HG02642 (cell line): ENCODE measurements around the gene INPP4B.
A peak's percentile ranks its signal among the peaks of the same experiment; 100 is the strongest.

Source experiments
- ATAC-seq: cut with Tn5 transposase; IDR thresholded peaks from one replicate; pipeline ENCODE4 v1.9.1; 2021; ENCODE audit warnings: mild to moderate bottlenecking; ENCODE audit not compliant: unreplicated experiment, poor library complexity

The INPP4B gene

DNA sequence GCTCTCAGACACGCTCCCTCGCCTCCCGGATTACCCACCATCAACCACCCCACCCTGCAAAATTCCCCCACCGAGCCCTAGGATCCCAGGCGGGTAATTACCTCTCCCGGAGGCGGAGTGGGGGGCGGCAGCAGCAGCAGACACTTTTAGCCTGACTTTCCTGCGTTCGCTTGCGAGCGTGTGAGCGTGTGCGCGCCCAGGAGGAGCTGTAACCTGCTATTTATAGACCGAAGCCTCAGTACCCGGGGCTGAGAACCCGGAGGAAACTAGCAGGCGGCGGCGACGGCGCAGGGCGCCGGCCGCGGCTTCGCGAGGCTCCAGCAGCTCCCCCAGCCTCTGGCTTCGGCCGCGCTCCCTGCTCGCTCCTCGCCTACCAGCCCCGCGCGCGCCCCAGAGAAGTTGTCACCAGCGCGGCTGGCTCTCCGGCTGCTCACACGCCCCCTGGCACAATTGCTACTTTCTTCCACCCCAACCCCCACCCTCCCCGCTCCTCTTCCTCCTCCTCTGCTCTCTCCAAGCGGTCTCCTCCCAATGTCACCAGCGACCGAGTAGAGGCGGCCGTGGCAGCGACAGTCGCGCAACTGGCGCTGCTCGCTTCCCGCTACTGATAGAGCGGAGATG, at the start of gene INPP4B:
Gene INPP4B (minus strand): TSS at position 194 of the 621 bp plus-strand sequence.
- peak; percentile 44 for ATAC-seq

DNA sequence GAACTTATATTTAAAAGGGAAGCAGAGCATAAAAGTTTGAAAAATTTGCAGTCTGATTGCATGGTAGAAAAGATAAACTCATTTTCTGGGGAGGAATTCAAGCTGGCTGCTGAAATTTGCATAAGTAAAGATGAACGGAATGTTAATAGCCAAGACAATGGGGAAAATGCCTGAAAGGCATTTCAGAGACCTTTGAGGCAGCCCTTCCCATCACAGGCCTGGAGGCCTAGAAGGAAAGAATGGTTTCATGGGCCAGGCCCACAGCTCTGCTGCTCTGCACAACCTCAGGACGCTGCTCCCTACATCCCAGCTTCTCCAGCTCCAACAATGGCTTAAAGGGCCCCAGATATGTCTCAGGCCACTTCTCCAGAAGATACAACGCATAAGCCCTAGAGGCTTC, 46.9 kb upstream of the INPP4B start:
- ATAC-seq, result no peak

DNA sequence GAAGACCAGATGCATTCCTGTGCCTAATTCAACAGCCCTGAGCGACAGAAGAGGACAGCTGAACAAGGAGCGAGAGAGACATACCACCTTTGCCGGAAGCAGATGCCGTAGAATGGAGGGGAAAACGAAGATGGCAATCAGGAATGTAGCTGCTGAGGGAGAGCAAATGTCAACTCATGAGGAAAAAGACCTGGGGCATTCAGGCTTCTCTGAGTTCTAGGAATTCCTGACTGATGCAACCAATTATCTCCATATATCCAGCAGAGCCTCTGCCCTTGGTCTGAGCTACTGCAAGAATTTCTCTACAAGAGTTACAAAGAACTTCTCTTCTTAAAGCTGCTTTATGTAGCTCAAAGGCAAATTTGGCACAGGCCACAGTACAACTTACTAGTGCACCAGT, 40.5 kb upstream of the INPP4B start:
- ATAC-seq, result no peak

- ATAC-seq, result no peak
Measured at GRCh38 chr4:142883040-142883832, 37.1 kb upstream of the INPP4B start.

DNA sequence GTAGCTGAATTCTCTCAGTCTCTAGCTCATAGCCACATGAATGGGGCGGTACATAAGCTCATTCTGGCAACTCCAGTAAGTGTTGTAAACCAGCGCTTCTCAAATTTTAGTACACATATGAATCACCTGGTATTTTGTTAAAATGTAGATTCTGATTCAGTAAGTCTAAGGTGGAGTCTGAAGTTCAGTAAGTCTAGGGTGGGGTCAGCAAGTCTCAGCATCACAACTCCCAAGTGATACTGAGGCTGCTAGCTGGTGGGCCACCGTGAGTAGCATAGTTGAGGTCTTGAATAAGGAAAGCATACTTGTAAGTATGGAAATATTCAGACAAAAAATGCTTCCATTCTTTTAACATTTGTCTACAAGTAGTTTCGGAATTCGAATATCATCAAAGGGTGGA, 36.1 kb upstream of the INPP4B start:
- ATAC-seq, result no peak

GRCh38 chr4:142881331-142881730, 35.2 kb upstream of the INPP4B start:
- ATAC-seq, result no peak

DNA sequence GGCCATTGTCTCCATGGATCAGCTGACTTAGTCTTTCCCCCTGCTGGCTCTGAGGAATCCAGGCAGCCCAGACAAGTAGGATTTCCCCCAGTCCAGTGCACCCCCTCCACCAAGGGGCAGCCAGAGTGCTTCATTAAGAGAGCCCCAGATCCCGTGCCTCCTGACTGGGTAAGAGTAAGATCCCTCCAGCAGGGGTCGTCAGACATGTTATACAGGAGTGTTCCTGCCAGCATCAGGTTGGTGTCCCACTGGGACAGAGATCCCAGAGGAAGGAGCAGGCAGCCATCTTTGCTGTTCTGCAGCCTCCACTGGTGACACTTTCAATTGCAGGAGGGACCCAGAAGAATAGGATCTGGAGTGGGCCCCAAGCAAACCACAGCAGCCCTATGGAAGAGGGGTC, 29.0 kb upstream of the INPP4B start:
- ATAC-seq, result no peak

- ATAC-seq, result no peak
Measured at GRCh38 chr4:142874684-142875083, 28.6 kb upstream of the INPP4B start.

DNA sequence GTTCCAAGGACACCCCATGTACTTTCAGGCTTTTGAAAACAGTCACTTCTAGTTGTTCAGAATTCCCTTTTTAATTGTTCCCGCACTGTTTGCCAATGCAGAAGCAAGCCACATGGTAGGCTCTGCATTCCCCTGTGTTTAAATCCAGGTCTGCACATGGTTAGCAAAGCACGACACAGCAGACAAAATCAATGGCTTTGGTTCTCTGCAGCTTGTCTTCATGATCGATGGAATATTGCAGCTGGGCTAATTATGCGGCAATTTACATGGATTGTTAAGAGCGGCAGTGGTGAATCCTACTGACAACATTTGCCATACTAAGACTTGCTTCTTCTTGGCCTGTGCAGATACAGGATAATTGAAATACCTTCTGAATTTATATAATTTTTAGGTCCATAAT, 20.6 kb upstream of the INPP4B start:
- ATAC-seq, result no peak

DNA sequence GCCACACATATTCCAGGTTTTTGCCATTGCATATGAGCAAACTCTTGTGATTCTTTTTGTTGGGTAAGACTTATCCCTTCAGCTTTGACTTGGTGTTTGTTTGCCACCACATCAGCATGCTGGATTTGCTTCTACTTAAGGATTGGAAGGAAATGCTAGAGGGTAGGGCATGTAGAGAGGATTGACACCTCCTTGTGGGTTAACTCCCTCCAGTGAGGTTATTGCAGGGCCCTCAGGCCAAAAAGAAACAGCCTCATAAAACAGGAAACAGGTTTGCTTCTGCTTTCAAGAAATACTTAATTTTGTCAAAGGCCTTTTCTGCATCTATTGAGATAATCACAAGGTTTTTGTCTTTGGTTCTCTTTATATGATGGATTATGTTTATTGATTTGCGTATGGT, 15.2 kb upstream of the INPP4B start:
- ATAC-seq, result no peak

DNA sequence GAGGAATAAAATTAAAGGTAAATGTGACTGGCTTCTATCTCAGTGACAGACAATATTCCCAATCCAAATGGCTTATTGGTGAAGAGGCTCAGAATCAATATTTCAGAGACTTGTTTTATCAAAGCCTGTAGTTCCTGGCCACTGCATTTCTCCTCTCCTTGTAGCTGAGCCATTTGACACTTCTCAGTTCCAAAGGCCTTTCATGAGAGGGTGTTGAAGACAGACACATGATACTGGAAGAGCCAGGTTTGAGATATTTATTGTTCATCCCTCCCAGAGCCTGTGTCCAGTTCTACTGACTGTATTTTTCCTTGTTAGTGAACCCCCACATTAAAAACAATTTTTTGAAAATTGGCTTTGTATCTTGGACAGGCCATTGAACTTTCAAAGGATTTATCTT, 12.9 kb upstream of the INPP4B start:
- ATAC-seq, result no peak

GRCh38 chr4:142858446-142858845, 12.3 kb upstream of the INPP4B start:
- no peak for ATAC-seq

GRCh38 chr4:142856576-142856975, 10.5 kb upstream of the INPP4B start:
- no peak for ATAC-seq

- no peak for ATAC-seq
Measured at GRCh38 chr4:142850478-142850877, 4.4 kb upstream of the INPP4B start.

- ATAC-seq, result peak; percentile 62
Measured at GRCh38 chr4:142846729-142847596, 862 bp upstream of the INPP4B start.

DNA sequence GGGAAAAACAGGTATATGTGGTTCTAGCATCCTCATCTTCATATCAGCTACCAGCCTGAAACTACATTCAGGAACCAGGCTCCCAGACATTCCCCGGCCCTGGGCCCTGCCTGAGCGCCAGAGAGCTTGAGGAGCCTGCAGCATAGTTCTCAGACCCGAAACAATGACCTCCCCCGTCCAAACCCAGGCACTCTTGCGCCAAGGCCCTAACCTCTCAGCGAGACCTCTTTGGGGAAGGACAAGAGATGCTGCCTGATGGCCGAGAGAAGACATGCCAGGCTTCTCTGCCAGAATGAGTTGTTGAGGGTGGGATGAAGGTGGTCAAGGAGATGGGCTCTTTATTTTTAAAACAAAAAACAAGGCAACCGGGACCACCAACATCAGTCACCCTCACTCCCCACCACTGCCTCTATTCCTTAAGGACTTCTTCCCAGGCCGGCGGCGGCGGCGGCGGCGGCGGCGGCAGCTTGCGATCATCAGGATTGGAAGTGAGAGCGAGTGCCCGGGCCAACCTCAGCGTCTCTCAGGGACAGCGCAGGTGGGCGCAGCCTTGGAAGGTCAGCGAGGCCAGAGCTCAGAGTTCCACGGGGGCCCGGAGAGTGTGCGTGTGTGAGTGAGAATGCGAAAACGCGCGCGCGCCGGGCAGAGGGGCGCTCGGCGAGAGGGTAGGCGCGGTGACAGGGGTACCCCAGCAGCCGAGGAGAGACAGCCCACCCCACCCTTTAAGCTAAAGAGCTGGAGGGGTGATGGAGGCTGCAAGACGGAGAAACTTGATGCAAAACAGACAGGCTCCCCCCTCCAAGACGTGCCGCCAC, 601 bp downstream of the INPP4B start:
- peak; percentile 16 for ATAC-seq

- no peak for ATAC-seq
Measured at GRCh38 chr4:142844782-142845181, 1.3 kb downstream of the INPP4B start.

DNA sequence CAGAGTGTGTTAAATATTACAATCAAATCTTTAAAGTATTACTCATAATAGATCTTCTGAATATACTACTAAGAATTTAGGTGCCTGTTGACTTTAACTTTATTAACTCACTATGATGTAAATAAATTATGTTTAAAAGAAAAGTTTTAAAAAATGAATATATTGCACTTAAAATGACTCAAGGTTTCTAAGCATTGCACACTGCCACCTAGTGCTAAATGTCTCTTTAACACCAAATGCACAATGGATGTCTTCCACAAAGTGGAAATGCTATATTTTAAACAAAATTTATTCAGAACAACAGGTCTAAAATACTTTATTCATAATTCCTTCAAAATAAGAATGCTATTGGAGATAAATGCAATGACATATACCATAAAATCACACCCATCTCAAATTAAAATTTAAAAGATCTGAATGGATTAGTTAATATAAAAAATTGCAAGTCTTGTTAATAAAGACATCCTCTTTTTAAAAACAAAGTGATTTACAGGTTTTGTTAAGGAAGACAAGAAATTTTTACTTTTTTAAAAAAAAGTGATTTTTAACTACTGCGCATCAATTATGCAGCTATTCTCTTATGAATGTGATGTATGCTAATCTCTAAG, 5.5 kb downstream of the INPP4B start:
- ATAC-seq, result no peak

DNA sequence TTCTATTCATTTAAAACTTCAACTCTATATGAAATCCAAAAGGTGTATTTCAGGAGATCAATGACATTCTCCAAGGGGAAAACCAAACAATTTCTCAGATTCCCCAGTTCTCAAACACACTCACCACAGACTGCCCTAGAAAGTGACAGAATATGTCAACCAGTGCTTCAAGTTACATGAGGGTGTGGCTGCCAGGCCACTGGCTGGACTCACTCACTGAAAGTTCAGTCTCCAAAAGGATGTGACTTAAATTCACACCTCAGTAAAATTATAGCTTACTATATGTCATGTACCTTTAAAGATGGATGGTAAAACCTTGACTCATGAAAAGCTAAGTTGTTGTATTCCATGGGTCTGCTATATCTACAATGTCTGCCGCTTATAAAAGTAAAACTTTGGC, 7.3 kb downstream of the INPP4B start:
- no peak for ATAC-seq

DNA sequence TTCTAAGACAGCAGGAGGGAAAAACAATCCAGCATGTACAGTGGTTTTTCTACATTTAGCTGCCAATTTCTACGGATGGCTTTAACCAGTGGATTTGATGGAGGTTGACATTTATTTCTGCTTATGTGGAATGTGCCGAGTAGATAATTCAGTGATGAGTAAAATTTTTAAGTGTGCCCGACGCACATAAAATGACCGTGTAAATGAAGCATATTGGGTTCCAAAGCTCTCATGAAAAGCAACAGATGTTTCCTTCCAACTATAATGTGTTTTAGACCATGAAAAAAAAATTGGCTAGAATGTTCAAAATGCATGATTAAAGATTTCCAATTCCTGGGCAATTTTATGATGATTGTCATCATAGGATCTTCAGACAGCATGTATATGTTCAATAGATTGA, 14.1 kb downstream of the INPP4B start:
- no peak for ATAC-seq
